HFF-Myc (cell line): ENCODE data around the gene MLYCD.
A peak's percentile ranks its signal among the peaks of the same experiment; 100 is the strongest.

ENCODE experiments used
- DNase-seq: peaks from one replicate; pipeline ENCODE4 v3.0.0-alpha.2; 2011; ENCODE audit warnings: low read depth; ENCODE audit errors: extremely low read depth
- H3K4me3 ChIP-seq: replicated peaks from 2 replicates; pipeline ENCODE4 v1.5.1; 2011; ENCODE audit warnings: low read depth, mild to moderate bottlenecking, control low read depth, low read length
- TF ChIP-seq, protein P1 (sequence below): IDR thresholded peaks from 2 replicates; pipeline ENCODE4 v1.5.1; 2012; ENCODE audit warnings: mild to moderate bottlenecking, low read depth, low read length, control low read depth; ENCODE audit errors: missing control alignments

MLYCD gene

DNA sequence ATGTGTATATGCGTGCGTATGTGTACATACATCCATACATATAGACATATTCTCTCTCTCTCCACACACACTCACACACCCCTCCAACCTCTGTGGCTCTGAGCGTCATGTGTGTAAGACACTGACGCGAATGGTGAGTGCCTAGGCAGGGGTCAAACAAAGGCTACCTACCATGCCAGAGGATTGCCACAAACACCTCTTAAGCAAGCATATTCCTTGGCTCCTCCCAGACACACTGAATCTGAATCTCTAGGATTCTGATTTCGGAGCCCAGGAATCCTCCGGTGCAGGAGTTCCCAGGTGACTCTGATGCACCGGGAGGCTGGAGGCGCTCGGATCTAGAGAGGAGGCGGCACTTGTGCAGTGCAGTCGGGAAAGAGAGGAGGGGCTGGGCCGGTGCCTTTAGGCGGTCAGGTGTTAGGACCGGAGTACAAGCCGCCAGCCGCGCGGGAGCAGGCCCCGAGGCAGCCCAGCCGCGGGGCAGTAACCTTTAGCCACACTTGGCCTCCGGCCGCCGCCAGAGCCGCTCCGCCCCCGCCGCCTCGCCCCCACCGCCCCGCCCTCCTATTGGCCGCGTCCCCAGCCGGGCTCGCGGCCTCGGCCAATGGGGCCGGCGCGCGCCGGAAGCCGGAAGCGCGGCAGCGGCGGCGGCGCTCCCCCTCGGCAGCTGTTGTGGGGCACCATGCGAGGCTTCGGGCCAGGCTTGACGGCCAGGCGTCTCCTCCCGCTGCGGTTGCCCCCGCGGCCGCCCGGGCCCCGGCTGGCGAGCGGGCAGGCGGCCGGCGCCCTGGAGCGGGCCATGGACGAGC, at the start of gene MLYCD:
MLYCD (plus strand) TSS at position 653 of the 809 bp plus-strand sequence; CDS start at position 683, 30 bp downstream.
- TF ChIP-seq, protein P1, sequence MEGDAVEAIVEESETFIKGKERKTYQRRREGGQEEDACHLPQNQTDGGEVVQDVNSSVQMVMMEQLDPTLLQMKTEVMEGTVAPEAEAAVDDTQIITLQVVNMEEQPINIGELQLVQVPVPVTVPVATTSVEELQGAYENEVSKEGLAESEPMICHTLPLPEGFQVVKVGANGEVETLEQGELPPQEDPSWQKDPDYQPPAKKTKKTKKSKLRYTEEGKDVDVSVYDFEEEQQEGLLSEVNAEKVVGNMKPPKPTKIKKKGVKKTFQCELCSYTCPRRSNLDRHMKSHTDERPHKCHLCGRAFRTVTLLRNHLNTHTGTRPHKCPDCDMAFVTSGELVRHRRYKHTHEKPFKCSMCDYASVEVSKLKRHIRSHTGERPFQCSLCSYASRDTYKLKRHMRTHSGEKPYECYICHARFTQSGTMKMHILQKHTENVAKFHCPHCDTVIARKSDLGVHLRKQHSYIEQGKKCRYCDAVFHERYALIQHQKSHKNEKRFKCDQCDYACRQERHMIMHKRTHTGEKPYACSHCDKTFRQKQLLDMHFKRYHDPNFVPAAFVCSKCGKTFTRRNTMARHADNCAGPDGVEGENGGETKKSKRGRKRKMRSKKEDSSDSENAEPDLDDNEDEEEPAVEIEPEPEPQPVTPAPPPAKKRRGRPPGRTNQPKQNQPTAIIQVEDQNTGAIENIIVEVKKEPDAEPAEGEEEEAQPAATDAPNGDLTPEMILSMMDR, result no peak
- H3K4me3 ChIP-seq, result peak within 1 kb of the TSS; percentile 57
- DNase-seq, result peak; percentile 9

DNA sequence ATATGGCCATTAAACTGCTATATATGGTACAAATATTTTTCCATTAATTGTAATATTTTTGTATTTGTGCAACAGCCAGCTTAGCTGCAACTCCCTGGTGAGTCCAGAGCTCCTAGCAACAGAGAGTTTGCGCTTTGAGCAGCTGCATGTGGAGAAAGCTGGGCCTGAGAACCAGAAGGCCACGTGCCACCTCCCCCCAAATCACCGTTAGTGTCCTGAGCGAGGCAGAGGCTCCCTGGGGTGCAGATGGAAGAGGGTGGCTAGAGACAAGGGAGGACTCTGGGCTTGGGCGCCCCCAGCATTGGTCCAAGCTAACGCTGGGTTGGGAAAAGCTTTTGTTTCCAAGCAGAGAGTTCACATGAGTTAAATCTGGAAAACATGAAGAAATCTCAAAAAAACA, 49.5 kb upstream of the MLYCD start:
- TF ChIP-seq, protein P1, result no peak
- DNase-seq, result no peak
- H3K4me3 ChIP-seq, result no peak overlapping the region

DNA sequence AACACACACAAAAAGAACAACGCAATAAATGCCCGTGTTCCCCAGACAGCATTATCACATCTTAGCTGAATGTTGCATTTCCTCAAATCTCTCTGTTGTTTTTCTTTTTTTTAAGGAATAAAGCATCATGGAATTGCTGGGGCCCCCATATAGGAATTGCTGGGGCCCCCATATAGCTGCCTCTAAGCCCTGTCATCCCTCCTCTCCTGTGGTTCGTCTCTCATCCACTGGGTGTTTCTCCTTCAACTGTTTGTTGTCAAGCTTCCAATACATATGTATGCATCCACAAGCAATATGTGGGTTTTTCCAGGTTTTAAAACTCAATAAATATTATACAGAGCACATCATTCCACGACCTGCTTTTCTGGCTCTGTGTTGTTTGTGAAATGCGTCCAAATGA, 48.0 kb upstream of the MLYCD start:
- no peak for DNase-seq
- no peak overlapping the region for H3K4me3 ChIP-seq
- TF ChIP-seq, protein P1, result no peak

DNA sequence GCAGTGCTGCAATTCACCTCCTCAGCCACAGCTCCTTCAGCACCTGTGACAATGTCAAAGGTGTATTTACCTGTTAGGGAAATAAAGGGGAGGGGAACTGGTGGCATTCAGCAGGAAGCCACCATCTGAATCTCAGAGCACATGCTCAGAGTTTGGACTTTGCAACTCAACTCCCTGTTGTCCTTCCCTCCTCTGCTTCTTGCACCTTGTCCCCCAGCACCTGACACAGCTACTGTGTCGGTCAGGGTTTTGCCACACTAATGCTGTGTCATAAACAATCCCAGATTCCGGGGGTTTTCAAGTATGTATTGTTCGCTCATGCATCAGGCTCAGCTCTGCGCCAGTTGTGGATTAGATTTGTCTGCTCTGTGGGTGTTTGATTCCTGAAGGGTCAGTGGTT, 47.4 kb upstream of the MLYCD start:
- TF ChIP-seq, protein P1, result no peak
- DNase-seq, result no peak
- H3K4me3 ChIP-seq, result no peak overlapping the region

DNA sequence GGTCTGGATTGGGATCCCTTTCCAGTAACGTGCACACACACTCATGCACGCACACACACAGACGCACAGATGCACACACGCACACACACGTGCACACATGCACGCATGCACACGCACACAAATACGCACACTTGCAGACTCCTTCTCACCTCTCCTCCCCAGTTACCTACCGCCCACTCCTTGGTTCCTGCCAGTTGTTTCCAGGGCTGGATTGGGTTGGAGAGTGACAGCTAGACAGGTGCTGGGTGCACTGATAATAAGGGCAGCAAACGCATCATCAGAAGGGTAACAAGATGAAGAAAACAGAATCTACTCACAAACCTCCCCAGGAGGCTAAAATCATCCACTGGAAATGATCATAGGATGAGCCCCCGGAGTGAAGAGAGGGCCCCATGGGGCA, 46.1 kb upstream of the MLYCD start:
- no peak for DNase-seq
- TF ChIP-seq, protein P1, result no peak

DNA sequence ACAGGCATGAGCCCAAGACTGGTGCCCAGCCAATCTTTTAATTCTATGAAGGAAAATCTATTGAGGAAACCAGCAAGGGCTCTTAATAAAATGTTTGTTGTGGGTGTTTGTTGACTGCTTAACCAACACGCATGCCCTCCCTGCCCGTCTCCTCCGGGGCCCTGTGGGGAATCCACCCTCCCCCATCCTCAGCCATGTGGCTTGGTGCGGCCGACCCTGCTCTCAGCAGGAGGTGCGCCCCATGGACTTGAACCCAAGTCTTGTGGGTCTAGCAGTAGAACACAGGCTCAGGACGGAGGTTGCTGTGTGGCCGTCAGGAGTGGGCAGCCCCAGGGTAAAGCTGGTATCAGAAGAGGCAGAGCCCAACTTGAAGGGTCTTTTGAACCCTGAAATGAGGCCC, 45.1 kb upstream of the MLYCD start:
- H3K4me3 ChIP-seq, result no peak overlapping the region
- DNase-seq, result no peak
- TF ChIP-seq, protein P1, result no peak

More for the DNA sequence above, 46.1 kb upstream of the MLYCD start:
- H3K4me3 ChIP-seq, result no peak overlapping the region
